Liver (tissue), 9 donors: ENCODE measurements around the gene EPHB2. TPM values are rescaled to one million over a fixed set of nuclear protein-coding genes. Genes with fewer than 3 reads are reported as not detected.

Experiments used
- DNase-seq: peaks from one replicate; pipeline ENCODE4 v3.0.0-alpha.2; 2017; ENCODE audit warnings: low spot score
- H3K27ac ChIP-seq, 2 donors: one replicate each; pipeline ENCODE4 v1.7.0; 2013; ENCODE audit warnings: inconsistent platforms in 2 of 2, low read length in 2 of 2, control low read depth in 1 of 2, low read depth in 1 of 2, mild to moderate bottlenecking in 1 of 2
- H3K27me3 ChIP-seq, 4 donors: one replicate each; pipeline versions ENCODE4 v1.6.1 to v1.7.0; 2013; ENCODE audit warnings: low read length in 3 of 4, inconsistent platforms in 1 of 4, mild to moderate bottlenecking in 1 of 4, moderate library complexity in 1 of 4; ENCODE audit not compliant: control insufficient read depth in 4 of 4, insufficient read depth in 4 of 4
- H3K36me3 ChIP-seq, 4 donors: one replicate each; pipeline versions ENCODE4 v1.6.1 to v1.7.0; 2013; ENCODE audit warnings: low read length in 3 of 4, mild to moderate bottlenecking in 3 of 4, low read depth in 1 of 4, moderate library complexity in 1 of 4; ENCODE audit not compliant: control insufficient read depth in 4 of 4, insufficient read depth in 3 of 4
- H3K4me1 ChIP-seq, 4 donors: one replicate each; pipeline versions ENCODE4 v1.6.1 to v1.7.0; 2013; ENCODE audit warnings: low read length in 3 of 4, mild to moderate bottlenecking in 3 of 4, moderate library complexity in 1 of 4; ENCODE audit not compliant: control insufficient read depth in 4 of 4, insufficient read depth in 4 of 4
- H3K4me3 ChIP-seq, 3 donors: one replicate each; pipeline versions ENCODE4 v1.6.1 to v1.7.0; 2013; ENCODE audit warnings: low read length in 3 of 3, control low read depth in 1 of 3, low read depth in 1 of 3, mild to moderate bottlenecking in 1 of 3
- H3K9ac ChIP-seq, 2 donors: one replicate each; pipeline ENCODE4 v1.7.0; 2013; ENCODE audit warnings: low read length in 2 of 2, mild to moderate bottlenecking in 2 of 2, moderate library complexity in 2 of 2, control low read depth in 1 of 2, low read depth in 1 of 2
- H3K9me3 ChIP-seq, 4 donors: one replicate each; pipeline versions ENCODE4 v1.6.1 to v1.7.0; 2013; ENCODE audit warnings: low read length in 3 of 4; ENCODE audit not compliant: control insufficient read depth in 4 of 4
- EGR1 ChIP-seq, 2 donors: IDR thresholded peaks; 2 replicates each; pipeline ENCODE4 v1.6.1; 2016 to 2018; ENCODE audit warnings: antibody characterized with exemption in 2 of 2, low read depth in 2 of 2
- FOXA1 ChIP-seq: IDR thresholded peaks from 2 replicates; pipeline ENCODE4 v1.6.1; 2016; ENCODE audit warnings: antibody characterized with exemption
- FOXA2 ChIP-seq: IDR thresholded peaks from 2 replicates; pipeline ENCODE4 v1.6.1; 2016; ENCODE audit warnings: antibody characterized with exemption
- GABPA ChIP-seq, 2 donors: IDR thresholded peaks in 1 of 2; conservative IDR thresholded peaks in 1 of 2; 2 replicates each; pipeline ENCODE4 v1.6.1; 2016; ENCODE audit warnings: antibody characterized with exemption in 2 of 2, mild to moderate bottlenecking in 1 of 2, moderate library complexity in 1 of 2
- HNF4A ChIP-seq, 2 donors: conservative IDR thresholded peaks; 2 replicates each; pipeline ENCODE4 v1.6.1; 2016; ENCODE audit warnings: antibody characterized with exemption in 2 of 2, mild to moderate bottlenecking in 2 of 2
- HNF4G ChIP-seq: IDR thresholded peaks from 2 replicates; pipeline ENCODE4 v1.6.1; 2016; ENCODE audit warnings: antibody characterized with exemption
- JUND ChIP-seq, 2 donors: IDR thresholded peaks; 2 replicates each; pipeline ENCODE4 v1.6.1; 2016; ENCODE audit warnings: antibody characterized with exemption in 2 of 2
- NR2F2 ChIP-seq: IDR thresholded peaks from 2 replicates; pipeline ENCODE4 v1.6.1; 2016; ENCODE audit warnings: antibody characterized with exemption
- RAD21 ChIP-seq, 2 donors: IDR thresholded peaks; 2 replicates each; pipeline ENCODE4 v1.6.1; 2016; ENCODE audit warnings: antibody characterized with exemption in 2 of 2, mild to moderate bottlenecking in 2 of 2
- RXRA ChIP-seq, 2 donors: IDR thresholded peaks; 2 replicates each; pipeline ENCODE4 v1.6.1; 2017 to 2018; ENCODE audit warnings: antibody characterized with exemption in 2 of 2, mild to moderate bottlenecking in 1 of 2
- SP1 ChIP-seq: IDR thresholded peaks from 2 replicates; pipeline ENCODE4 v1.6.1; 2018; ENCODE audit warnings: antibody characterized with exemption, mild to moderate bottlenecking
- TAF1 ChIP-seq: conservative IDR thresholded peaks from 2 replicates; pipeline ENCODE4 v1.6.1; 2016; ENCODE audit warnings: antibody characterized with exemption, mild to moderate bottlenecking
- YY1 ChIP-seq: IDR thresholded peaks from 2 replicates; pipeline ENCODE4 v1.6.1; 2016; ENCODE audit warnings: antibody characterized with exemption, mild to moderate bottlenecking
- WGBS: extraction: QIAGEN DNeasy Blood & Tissue Kit; methylation state at CpG from one replicate; pipeline ENCODE4 v1.1.7; 2013; 5-methylcytosine and 5-hydroxymethylcytosine counted together
- polyA plus RNA-seq, 2 donors: library from polyadenylated mRNA; stranded (reverse) in 1 of 2; unstranded in 1 of 2; fragments of 200-250 nt in 1 of 2; fragments of >200 nt in 1 of 2; fragmentation: Nextera tagmentation in 1 of 2; extraction: Ambion mirVana in 1 of 2; gene quantifications; one replicate each; pipeline versions ENCODE4 v1.2.1 to v1.2.3, GENCODE V29; 2013 to 2015
- total RNA-seq, 2 donors: library from RNA; depleted of rRNA; stranded (reverse); fragments of >200 nt; gene quantifications; one replicate each; pipeline ENCODE4 v1.2.3, GENCODE V29; 2014
- TF ChIP-seq, protein P1 (sequence below): IDR thresholded peaks from 2 replicates; pipeline ENCODE4 v1.6.1; 2016; ENCODE audit warnings: antibody characterized with exemption
- TF ChIP-seq, protein P2 (sequence below): IDR thresholded peaks from 2 replicates; pipeline ENCODE4 v1.6.1; 2016; ENCODE audit warnings: antibody characterized with exemption
- TF ChIP-seq, protein P3 (sequence below): fragments of 150-350 bp; IDR thresholded peaks from 2 replicates; pipeline ENCODE4 v1.5.1; 2017; ENCODE audit warnings: improper control_type of control experiment, low read depth, low read length; ENCODE audit not compliant: missing input control
- TF ChIP-seq, protein P4 (sequence below): IDR thresholded peaks from 2 replicates; pipeline ENCODE4 v1.6.1; 2016; ENCODE audit warnings: antibody characterized with exemption
- TF ChIP-seq, protein P5 (sequence below): IDR thresholded peaks from 2 replicates; pipeline ENCODE4 v1.6.1; 2016; ENCODE audit warnings: antibody characterized with exemption, mild to moderate bottlenecking
- donor health status: healthy.
- donor health status: healthy.
- donor health status: healthy.
- donor health status: healthy.
- donor health status: healthy.

Gene EPHB2
- total and polyA plus RNA-seq, 4 donors, result 0.07 to 1.0 (median 0.38) TPM

DNA sequence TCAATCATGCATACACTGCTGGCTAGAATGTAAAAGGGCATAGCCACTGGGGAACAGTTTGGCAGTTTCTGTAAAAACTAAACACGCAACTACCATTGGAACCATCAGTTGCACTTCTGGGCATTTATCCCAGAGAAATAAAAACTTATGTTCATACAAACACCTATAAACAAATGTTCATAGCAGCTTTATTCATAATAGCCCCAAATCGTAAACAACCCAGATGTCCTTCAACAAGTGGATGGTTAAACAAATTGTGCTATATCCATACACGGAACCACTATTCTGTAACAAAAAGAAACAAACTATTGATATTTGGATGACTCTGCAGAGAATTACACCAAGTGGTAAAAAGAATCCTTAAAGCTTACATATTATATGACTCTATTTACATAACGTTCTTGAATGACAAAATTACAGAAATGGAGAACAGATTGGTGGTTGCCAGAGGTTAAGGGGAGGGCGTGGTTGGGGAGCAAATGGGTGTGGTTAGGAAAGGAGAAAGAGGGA is 239.2 kb downstream of the EPHB2 start:
- H3K9ac ChIP-seq, result no peak overlapping the region
- DNase-seq, result no peak
- H3K36me3 ChIP-seq, result no peaks in the 10 kb centered on the region
- WGBS, result 70% methylated on average over 5 of the region's 5 CpGs
- no peak overlapping the region for H3K4me3 ChIP-seq
- no peaks in the 10 kb centered on the region for H3K9me3 ChIP-seq
- TF ChIP-seq FOXA1 (no peak), GABPA (IDR thresholded peaks at IDR 0.05 in 1 of 2, conservative IDR thresholded peaks at IDR 0.05 in 1 of 2) (no peak), FOXA2 (no peak), YY1 (no peak), HNF4A (conservative IDR thresholded peaks at IDR 0.05) (no peak), HNF4G (no peak), NR2F2 (no peak), RXRA (IDR thresholded peaks at IDR 0.05) (no peak), RAD21 (IDR thresholded peaks at IDR 0.05) (no peak), JUND (IDR thresholded peaks at IDR 0.05) (no peak), TAF1 (no peak), SP1 (no peak), EGR1 (IDR thresholded peaks at IDR 0.05; ENCODE audit: low read depth in 2 of 2) (no peak)
- TF ChIP-seq, protein P1, sequence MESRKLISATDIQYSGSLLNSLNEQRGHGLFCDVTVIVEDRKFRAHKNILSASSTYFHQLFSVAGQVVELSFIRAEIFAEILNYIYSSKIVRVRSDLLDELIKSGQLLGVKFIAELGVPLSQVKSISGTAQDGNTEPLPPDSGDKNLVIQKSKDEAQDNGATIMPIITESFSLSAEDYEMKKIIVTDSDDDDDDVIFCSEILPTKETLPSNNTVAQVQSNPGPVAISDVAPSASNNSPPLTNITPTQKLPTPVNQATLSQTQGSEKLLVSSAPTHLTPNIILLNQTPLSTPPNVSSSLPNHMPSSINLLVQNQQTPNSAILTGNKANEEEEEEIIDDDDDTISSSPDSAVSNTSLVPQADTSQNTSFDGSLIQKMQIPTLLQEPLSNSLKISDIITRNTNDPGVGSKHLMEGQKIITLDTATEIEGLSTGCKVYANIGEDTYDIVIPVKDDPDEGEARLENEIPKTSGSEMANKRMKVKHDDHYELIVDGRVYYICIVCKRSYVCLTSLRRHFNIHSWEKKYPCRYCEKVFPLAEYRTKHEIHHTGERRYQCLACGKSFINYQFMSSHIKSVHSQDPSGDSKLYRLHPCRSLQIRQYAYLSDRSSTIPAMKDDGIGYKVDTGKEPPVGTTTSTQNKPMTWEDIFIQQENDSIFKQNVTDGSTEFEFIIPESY, result no peak
- TF ChIP-seq, protein P2, sequence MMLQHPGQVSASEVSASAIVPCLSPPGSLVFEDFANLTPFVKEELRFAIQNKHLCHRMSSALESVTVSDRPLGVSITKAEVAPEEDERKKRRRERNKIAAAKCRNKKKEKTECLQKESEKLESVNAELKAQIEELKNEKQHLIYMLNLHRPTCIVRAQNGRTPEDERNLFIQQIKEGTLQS, result no peak
- TF ChIP-seq, protein P3, sequence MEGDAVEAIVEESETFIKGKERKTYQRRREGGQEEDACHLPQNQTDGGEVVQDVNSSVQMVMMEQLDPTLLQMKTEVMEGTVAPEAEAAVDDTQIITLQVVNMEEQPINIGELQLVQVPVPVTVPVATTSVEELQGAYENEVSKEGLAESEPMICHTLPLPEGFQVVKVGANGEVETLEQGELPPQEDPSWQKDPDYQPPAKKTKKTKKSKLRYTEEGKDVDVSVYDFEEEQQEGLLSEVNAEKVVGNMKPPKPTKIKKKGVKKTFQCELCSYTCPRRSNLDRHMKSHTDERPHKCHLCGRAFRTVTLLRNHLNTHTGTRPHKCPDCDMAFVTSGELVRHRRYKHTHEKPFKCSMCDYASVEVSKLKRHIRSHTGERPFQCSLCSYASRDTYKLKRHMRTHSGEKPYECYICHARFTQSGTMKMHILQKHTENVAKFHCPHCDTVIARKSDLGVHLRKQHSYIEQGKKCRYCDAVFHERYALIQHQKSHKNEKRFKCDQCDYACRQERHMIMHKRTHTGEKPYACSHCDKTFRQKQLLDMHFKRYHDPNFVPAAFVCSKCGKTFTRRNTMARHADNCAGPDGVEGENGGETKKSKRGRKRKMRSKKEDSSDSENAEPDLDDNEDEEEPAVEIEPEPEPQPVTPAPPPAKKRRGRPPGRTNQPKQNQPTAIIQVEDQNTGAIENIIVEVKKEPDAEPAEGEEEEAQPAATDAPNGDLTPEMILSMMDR, result no peak
- TF ChIP-seq, protein P4, sequence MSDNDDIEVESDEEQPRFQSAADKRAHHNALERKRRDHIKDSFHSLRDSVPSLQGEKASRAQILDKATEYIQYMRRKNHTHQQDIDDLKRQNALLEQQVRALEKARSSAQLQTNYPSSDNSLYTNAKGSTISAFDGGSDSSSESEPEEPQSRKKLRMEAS, result no peak
- TF ChIP-seq, protein P5, sequence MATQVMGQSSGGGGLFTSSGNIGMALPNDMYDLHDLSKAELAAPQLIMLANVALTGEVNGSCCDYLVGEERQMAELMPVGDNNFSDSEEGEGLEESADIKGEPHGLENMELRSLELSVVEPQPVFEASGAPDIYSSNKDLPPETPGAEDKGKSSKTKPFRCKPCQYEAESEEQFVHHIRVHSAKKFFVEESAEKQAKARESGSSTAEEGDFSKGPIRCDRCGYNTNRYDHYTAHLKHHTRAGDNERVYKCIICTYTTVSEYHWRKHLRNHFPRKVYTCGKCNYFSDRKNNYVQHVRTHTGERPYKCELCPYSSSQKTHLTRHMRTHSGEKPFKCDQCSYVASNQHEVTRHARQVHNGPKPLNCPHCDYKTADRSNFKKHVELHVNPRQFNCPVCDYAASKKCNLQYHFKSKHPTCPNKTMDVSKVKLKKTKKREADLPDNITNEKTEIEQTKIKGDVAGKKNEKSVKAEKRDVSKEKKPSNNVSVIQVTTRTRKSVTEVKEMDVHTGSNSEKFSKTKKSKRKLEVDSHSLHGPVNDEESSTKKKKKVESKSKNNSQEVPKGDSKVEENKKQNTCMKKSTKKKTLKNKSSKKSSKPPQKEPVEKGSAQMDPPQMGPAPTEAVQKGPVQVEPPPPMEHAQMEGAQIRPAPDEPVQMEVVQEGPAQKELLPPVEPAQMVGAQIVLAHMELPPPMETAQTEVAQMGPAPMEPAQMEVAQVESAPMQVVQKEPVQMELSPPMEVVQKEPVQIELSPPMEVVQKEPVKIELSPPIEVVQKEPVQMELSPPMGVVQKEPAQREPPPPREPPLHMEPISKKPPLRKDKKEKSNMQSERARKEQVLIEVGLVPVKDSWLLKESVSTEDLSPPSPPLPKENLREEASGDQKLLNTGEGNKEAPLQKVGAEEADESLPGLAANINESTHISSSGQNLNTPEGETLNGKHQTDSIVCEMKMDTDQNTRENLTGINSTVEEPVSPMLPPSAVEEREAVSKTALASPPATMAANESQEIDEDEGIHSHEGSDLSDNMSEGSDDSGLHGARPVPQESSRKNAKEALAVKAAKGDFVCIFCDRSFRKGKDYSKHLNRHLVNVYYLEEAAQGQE, result no peak
- H3K4me1 ChIP-seq, result peaks cover 0 to 5% (median 0%) of the 10 kb centered on the region in 4 donors
- H3K27ac ChIP-seq, result no peak overlapping the region
- H3K27me3 ChIP-seq, result peaks cover 0 to 12% (median 1%) of the 10 kb centered on the region in 4 donors
